GM21360 (cell line): Measurements from ENCODE around the gene TNNC1.

Source experiments
- ATAC-seq: cut with Tn5 transposase; IDR thresholded peaks from one replicate; pipeline ENCODE4 v1.9.1; 2021; ENCODE audit warnings: mild to moderate bottlenecking, moderate library complexity; ENCODE audit not compliant: unreplicated experiment

The TNNC1 gene

DNA sequence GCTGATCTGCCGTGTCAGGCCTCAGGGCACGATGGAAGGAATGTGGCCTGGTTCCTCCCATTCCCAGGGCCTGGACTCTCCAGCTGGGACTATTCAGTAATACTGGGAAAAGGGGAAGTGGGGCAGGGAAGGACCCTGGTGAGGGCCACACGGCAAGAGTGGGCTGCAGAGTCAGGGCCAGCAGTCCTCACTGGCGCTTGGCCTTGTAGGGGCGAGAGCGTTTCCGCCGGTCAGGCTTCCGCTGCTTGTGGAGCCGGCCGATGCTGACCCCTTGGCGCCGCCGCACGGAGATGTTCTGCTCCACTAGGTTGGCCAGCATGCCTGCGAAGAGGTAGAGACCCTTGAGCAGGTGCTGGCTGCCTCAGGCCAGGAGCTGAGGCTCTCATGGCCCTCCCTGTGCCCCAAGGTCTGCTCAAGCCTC, 51.7 kb downstream of the TNNC1 start:
- ATAC-seq: no peak

DNA sequence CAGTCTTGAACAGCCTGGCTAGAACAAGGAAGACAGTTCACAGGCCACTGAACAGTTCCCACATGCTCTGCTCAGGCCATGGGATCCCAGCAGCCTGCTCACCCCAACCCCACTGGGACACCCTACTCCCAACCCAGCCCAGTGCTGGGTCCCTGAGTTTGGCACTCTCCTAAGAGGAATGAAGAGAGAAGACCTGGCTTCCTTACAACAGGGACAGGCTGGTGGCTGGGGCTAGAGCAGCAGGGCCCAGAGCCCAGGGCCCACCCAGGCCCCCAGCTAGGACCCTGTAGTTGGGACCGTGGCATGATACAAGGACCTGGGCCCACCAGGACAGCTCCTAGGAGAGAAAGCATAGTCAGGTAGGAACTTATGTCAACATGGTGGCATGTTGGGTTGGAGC, 52.3 kb downstream of the TNNC1 start:
- no peak for ATAC-seq
